GM23248 (cell line): ENCODE data around the gene ALKBH1.

ENCODE experiments used
- EZH2 ChIP-seq: fragments of 200-600 bp; sonication (generic); IDR thresholded peaks from 2 replicates; pipeline ENCODE4 v1.6.1; 2018; ENCODE audit warnings: antibody characterized with exemption, mild to moderate bottlenecking; ENCODE audit not compliant: insufficient read depth, poor library complexity, severe bottlenecking
- EZH2phosphoT487 ChIP-seq: fragments of 200-600 bp; sonication (generic); IDR thresholded peaks from 2 replicates; pipeline ENCODE4 v1.6.1; 2018; ENCODE audit warnings: antibody characterized with exemption, moderate library complexity, mild to moderate bottlenecking, low read depth; ENCODE audit not compliant: insufficient read depth

DNA sequence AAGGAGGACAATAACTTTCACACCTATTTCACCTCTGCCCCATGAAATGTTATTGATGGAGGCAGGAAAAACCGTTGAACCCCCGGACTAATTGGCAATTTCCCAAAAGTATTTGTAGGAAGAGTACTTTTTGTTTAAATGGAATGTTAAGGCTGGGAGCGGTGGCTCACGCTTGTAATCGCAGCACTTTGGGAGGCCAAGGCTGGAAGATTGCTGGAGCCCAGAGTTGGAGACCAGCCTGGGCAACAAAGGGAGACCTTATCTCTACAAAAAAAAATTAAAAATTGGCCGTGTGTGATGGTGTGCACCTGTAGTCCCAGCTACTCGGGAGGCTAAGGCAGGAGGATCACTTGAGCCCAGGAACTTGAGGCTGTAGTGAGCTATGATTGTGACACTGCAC, 65.4 kb downstream of the ALKBH1 start:
- TF ChIP-seq EZH2, result no peak
- TF ChIP-seq EZH2phosphoT487, result no peak
